Retina (tissue), 1 donor: ENCODE data around the gene CYBA.
A peak's percentile ranks its signal among the peaks of the same experiment; 100 is the strongest.
"Not testable (repeated sequence)": the region's sequence is repeated elsewhere in the genome, so short reads cannot be mapped to it uniquely, and the experiment has no call there.

Experiments used
- DNase-seq: peaks from one replicate; pipeline ENCODE4 v3.0.0-alpha.2; 2016

Gene CYBA

DNA sequence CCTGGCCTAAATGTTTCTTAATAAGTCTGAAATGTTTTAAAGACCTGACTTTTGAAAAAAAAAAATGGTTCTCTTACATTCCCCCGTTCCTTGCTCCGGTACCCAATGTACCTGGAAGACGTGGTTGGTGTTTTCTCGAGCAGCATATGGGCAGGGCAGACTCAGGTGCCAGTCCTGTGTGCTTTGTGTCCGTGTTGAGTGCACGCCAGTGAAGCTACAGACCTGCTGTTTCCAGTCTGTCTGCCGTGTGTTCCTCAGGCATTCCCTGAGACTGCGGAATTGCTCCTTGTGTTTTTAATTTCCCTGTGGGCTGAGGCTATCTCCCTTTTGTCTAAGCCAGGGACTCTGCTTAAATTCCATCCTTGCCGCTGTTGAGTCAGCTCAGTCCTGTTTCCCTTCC, 24.2 kb downstream of the CYBA start:
- DNase-seq = no peak

DNA sequence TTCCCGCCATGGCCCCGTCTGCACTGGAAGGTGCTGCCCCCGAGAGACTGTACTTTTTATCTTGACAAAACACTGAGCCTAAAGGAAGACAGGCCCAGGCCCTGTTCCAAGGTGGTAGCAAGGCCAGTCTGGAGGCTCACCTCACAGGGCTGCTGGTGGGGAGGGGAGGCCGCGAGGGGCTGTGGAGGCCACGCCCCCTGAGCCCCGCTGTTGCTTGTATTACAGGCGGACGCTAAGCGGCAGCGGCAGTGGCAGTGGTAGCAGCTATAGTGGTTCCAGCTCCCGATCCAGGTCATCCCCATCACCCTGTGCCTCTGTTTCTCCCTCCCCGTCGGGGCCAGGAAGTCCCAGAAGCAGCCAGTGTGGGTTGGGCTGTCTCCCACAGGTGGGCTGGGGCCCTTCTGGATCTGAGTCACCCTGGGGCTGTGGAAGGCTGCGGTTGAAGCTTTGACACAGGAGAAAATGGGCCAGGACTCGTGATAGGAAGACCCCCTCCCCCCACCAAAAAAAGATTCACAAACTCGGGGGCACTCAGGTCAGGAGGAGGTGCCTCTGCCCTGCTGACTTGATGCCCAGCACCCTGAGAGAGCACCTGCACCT, 25.8 kb downstream of the CYBA start:
- DNase-seq = no peak

DNA sequence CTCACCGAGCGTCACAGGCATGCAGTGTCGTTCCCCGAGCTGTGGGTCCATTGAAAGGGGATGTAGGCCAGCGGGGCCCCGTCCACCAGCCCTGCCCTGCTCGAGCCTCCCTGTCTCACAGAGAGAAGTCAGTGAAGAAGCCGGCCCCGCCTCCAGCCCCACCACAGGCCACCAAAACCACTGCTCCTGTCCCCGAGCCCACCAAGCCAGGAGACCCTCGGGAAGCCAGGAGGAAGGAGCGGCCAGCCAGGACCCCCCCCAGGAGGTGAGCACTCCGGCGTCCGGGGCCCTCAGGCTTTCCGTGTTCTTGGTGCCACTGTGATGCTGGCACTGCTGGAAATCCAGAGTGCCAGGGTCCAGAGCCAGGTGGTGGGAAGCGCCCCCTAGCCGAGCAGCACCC, 26.4 kb downstream of the CYBA start:
- no peak for DNase-seq

DNA sequence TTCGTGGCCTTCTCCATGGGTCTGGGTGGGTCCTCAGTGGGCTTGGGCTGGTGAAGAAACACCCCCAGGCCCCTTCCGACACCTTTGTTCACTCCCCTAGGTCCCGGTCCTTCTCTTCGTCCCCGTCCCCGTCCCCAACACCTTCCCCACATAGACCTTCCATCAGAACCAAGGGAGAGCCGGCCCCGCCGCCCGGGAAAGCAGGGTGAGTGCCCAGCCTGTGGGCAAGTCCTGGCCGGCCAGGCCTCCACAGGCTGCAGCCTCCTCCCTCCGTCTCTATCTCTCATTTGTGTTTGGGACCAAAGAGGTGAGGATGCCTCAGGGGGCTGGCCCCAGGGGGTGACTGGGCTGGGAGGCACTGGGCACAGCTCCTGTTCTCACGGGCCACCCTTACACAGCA, 27.0 kb downstream of the CYBA start:
- DNase-seq = no peak

DNA sequence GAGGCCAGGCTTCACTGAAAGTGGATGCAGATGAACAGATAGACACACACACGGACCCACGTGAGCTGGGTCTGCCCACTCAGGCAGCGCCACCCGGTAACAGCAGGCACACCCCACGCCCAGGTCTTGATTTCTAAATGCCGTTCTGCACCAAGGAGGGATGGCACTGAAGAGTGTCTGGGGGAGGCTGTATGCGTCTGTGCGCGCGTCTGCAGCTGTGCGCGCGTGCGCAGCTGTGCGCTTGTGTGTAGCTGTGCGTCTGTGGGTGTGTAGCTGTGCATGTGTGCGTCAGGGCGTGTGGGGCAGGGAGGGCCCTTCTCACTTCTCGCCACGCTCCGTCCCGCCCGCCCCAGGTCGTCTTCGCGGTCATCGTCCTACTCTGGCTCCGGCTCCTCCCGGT, 28.0 kb downstream of the CYBA start:
- no peak for DNase-seq

DNA sequence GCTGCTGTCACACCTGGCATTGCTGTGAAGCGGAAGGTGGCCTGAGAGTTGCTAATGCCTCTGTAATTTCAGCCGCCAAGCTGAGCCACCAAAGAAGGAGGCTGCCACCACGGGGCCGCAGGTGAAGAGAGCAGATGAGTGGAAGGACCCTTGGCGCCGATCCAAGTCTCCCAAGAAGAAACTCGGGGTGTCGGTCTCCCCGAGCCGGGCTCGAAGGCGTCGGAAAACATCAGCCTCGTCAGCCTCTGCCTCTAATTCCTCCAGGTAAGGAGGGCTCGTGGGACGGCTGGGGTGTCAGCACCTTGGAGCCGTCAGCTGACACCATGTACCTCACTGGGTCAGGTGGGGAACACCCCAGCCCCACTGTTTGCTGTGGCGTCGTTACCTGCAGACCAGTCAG, 28.7 kb downstream of the CYBA start:
- DNase-seq = no peak

DNA sequence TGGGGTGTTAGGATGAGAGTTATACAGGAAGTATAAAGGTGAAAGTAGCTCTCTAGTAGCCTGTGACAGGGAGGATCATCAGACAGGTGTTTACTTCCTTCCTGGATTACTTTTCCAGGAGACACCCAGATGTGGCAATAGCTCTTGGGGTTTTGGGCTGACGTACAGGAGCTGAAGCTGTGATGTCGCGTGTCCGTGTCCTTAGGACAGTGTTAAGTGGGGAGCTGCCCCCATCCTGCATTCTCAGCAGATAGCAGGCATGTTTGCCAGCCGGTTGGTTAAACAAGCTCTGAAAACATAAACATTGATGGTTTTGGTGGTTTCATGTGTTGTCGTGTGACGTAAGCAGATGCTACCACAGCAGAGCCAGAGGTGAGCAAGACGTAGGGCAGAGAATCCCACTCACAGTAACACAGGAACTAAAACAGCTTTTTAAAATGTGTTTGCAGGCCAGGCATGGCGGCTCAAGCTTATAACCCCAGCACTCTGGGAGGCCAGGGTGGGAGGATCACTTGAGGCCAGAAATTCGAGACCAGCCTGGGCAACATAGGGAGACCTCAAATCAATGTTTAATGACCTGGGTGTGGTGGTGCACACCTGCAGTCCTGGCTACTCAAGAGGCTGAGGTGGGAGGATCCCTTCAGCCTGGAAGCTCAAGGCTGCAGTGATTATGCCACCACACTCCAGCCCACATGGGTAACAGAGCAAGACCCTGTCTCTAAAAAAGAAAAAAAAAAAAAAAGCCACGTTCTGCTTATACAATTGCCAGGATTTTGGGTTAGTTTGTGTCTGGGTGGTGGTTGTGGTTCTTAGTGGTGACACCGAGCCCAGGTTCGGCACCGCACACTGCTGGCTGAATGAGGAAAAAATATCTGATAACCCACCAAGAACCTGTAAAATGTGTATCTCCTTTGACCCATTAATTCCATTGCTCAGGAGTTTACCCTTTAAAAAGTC, 30.7 kb downstream of the CYBA start:
- no peak for DNase-seq

DNA sequence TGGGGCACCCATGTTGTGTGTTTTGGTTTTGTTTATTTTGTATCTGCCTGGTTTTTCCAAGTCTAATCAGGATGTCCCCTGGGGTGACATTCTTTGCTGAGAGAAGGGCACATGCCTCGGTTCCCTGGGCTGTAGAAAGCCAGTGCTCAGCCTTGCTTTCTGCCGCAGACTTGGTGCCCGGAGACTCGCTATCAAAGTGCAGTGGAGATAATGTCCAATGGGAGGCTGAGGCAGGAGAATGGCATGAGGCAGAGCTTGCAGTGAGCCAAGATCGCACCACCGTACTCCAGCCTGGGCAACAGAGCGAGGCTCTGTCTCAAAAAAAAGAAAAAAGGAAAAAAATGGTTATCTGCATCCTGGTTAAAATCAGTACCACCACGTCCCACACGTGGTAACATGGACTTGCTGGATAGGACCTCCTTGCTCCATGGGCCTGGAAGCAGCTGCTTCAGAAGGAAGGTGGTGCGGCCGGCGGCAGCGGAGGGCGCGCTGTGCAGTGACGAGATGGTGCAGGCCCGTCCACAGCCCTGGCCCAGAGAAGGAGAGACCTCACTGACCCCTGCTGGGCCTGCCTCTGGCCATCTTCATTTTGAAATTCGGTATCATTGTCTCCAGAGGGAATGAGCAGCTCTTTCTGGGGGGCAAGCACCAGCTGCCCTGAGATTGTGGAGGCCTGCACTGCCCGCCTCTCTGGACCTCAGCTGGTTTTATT, 31.7 kb downstream of the CYBA start:
- DNase-seq = no peak

DNA sequence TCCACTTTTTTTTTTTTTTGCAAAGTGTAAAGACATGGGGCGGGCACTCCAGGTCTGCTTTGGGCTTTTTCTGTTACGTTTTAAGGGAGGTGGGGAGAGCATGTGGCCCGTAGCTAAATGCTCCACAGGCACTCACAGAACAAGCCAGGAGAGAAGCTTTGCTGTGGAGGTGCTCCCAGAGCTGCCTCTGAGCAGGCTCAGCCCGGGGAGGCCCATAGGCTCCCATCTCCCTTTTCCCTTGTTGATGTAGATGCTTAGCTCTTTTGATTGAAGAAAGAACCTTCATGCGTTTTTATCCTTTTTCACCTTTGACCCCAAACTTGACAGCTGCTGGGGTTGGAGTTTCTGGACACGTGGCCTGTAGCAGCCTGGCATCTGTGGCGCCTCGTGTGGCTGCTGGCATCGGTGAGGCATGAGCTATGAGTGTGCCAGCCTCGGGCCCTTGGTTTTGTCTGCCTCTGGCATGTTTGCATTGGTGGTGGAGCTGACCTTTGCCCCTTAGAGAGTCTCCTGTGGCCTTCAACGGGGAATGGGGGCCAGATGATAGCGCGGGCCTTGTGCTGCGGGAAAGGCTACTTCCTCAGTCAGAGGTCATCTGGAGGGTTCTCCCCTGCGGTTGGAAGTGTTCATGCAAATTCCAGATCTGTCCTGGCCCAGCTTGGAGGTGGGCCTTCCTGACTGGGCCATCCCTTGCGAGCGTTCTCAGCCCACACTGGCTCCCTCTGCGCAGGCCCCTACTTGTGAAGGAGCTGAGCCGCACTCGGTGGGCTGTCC, 32.5 kb downstream of the CYBA start:
- no peak for DNase-seq

DNA sequence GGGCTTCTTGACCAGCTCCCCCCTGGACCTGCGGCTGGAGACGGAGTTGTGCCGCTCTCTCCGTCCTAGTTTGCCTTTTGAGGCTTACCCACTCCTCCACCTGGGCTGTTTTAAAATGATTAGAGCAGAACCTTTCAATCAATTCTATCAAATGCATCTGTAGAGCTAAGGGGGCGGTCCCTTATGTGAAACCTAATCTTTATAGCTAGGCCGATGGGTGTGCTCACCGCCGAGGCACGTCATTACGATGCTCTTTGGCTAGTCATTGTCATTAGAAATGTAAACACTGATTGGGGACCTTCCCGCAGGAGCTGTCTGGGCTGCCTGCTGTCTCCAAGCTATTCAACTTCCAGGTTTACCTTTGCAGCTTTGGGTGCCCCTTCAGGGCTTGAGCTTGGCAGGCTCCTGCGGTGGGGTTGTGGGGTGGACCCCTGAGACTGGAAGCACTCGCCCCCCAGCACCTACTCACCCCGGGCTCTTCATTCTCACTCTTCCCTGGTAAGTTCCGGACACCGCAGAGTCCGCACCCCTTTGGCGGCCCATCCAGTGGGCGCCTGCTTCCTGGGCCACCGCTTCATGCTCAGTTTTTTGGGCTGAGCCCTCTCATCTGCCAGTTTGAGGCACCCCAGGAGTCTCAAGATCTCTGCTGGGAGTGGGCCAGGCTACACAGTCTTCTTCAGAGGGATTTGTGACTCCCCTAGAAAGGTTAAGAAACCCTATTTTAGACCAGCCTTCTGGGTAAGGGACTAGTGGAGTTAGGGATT, 33.4 kb downstream of the CYBA start:
- no peak for DNase-seq

DNA sequence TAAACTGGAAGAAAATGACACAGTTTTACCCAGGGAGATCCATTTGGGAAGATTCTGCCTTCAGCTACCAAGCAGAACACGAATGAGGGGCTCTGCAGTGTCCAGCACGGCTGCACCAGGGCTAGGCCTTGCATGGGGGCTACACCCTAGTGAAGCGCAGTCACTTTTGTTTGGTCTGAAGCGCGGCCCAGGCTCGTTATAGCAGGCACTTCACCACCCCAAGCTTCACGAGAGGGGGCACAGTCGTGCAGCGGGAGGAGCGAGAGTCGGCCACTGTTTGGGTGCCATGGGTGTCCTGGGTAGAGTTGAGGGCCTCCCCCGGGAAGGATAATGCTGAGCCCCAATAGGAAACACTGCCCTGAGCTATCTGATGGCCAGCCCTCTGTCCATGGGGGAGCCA, 34.1 kb downstream of the CYBA start:
- DNase-seq = no peak

DNA sequence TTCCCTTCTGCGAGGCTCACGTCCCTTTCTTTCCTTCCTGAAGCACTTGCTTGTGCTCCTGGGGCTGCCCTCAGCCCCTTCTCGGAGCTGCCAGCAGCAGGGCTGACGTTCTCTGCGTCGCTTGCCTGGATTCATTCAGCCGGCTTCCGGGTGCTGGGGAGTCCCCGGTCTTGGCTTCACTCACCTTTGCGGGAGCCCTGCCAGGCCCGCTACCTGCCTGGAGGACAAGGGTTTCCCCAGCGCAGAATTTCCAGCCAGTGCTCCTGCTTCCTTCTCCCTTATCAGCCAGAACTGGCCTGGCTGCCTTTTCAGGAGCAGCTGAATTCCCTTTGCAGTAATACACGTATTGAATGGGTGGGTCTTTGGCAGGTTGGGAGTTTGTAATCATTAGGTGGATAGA, 34.5 kb downstream of the CYBA start:
- no peak for DNase-seq

DNA sequence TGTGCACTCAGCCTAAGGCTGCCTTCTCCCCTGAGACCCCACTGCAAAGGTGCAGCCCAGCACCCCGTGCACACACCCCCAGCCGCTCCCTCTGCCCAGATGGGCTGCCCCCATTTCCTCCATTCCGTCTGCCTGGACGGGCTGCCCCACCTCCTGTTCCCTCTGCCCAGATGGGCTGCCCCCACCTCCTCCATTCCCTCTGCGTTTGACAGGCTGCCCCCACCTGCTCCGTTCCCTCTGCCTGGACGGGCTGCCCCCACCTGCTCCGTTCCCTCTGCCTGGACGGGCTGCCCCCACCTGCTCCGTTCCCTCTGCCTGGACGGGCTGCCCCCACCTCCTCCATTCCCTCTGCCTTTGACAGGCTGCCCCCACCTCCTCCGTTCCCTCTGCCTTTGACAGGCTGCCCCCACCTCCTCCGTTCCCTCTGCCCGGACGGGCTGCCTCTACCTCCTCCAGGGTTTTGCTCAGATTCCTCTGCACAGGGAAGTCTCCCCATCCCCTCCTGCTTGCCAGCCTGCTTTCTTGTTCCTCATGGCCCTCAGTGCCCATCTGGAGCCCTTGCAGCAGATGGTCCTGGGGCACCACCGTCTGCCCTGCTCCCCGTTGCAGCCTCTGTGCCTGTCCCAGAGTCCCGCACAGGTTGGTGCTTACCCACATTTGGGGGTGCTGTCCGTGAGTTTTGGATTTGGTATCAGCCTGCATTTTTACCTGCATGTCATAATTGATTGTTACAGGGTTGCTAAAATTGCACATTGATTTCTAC, 35.9 kb downstream of the CYBA start:
- no peak for DNase-seq

DNA sequence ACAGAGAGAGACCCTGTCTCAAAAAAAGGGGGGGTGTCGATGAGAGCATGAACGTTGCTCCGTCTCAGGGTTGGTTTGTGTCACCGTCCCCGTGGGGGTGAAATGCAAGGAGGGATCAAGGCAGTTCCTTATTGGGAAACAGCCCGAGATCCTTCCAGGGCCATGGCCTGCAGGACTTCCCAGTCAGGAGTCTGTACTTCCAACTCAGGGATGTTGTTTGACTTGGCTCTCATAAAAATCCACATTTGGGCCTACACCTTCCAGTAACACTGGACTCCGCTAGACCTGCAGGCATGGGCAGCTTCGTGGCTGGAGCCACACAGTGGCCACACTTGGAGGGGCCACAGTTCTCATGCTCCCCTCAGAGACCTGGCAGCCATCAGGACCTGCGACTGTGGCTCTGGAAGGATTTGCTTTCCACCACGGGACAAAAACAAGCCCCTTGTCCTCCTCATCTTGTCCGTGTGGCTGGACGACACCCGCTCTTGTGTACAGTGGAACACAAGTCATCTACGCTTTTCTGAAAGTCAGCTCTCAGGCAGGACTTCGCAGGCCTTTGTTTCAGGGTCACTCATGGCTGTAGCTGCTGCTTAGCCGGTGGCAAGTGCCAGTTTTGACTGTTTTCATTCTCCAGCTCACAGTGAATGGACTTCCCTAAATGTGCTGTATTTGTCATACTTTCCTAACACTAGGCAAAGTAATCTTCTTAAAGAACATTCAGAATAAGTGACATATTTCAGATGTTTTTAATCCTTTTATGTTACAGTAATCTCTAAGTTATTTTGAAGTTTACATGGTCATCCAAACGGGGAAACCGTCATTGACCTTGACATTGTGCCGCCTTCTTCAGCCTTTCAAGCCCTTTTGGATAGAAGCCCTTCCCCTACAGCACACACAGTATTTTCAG, 36.7 kb downstream of the CYBA start:
- DNase-seq = no peak

DNA sequence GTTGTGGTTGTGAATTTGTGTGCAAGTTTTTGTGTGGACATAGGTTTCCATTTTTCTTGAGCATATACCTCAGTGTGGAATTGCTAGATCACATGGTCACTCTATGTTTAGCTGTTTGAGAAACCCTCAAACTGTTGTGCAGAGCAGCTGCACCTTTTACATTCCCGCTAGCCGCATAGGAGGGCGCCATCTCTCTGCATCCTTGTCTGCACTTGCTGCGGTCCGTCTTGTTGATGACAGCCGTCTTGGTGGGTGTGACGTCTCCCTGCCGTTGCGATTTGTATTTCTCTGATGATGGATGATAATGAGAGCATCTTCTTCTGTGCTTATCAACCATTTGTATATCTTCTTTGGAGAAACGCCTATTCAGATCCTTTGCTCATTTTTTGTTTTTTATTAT, 37.6 kb downstream of the CYBA start:
- no peak for DNase-seq

DNA sequence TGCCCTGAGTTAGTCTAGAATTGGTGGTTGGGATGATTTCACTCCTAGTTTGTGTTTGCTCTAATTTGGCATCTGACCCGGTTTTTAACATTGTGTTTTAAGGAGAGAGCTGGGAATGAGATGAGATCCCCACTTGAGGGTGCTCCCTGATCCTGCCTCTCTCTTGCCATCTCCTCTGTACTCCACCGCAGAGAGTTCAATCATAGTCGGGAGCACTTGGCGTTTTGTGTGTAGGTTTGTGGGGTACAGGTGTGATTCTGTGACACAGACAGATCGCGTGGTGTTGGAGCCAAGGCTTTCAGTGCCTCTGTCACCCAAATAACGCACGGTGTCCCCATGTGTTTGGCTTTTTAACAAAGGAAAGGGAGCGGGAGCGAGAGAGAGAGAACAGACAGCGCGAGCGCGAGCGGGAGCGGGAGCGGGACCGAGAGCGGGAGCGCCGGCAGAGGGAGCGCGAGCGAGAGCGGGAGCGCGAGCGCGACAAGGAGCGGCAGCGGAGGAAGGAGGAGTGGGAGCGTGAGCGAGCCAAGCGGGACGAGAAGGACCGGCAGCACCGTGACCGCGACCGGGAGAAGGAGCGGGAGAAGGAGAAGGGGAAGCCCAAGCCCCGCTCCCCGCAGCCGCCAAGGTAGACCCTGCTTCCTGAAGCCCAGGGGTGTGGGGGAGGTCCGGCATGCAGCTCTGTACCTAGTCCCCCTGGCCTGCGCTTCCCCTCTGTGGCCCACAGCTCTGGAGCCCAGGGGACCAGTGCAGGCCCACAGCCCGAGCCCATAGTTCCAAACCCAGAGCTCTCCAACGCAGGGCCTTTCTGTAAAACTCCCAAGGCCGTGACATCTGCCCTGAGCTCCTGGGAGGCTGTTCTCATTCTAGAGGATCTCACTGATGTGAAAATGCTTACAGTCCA, 39.7 kb downstream of the CYBA start:
- peak; percentile 79 for DNase-seq

DNA sequence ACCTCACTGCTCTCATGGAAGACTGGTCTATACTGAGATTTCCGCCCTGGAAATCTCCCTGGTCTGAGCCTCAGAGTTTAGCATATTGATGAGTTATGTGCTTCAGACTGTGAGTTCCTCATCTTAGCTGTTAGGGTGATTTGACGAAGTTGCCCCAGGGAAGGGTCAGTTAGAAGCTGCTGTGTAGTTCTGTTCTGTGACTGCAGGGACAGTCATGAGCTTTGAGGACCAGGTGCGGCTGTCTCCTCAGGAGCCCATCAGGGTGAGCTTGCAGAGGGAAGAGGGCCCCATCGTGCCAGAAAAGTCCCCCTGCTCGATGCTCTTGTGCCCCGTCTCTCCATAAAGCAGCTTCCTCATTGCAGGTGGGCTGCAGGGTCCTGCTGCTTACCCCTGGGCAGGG, 40.8 kb downstream of the CYBA start:
- DNase-seq = no peak

DNA sequence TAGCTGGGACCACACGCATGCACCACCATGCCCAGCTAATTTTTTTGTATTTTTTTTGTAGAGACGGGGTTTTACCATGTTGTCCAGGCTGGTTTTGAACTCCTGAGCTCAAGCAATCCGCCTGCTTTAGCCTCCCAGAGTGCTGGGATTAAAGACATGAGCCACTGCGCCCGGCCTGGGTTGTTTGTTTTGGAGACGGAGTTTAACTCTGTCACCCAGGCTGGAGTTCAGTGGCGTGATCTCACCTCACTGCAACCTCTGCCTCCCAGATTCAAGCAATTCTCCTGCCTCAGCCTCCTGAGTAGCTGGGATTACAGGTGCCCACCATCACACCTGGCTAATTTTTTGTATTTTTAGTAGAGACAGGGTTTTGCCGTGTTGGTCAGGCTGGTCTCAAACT, 41.4 kb downstream of the CYBA start:
- DNase-seq = not testable (repeated sequence)

DNA sequence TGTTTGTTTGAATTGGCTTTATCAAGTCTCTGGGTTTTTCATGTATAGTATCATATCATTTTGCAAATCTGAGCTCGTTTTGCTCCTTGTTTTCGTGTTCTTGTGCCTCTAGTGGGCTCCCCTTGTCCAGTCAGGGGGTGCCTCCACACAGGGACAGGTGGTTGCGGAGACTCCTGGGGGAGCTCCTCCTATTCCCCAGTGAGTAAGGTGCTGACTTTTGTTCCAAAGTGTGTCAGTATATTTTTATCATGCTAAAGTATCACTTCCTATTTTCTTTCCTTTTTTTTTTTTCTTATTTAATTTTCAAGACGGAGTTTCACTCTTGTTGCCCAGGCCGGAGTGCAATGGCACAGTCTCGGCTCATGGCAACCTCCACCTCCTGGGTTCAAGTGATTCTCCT, 42.8 kb downstream of the CYBA start:
- DNase-seq = no peak
